IMR-90 (cell line): ENCODE data around the gene TPPP. TPM values are rescaled to one million over a fixed set of nuclear protein-coding genes. Genes with fewer than 3 reads are reported as not detected.

Experiments
- CHD1 ChIP-seq: IDR thresholded peaks from 2 replicates; pipeline ENCODE4 v1.6.1; 2012; ENCODE audit warnings: low read depth, low read length, improper control_type of control experiment
- polyA plus RNA-seq, 3 experiments: library from polyadenylated mRNA; depleted of rRNA; stranded (reverse); fragments of >200 nt; gene quantifications; 2 replicates each; pipeline ENCODE4 v1.2.3, GENCODE V29; 2012; ENCODE audit warnings: low replicate concordance in 1 of 3
- total RNA-seq: library from RNA; depleted of rRNA; stranded (reverse); fragments of >200 nt; gene quantifications from 2 replicates; pipeline ENCODE4 v1.2.3, GENCODE V29; 2012; rRNA removed

The TPPP gene
- total and polyA plus RNA-seq, 2 of the 4 experiments (the other 2 are of a cell fraction): under 0.01 to 0.07 TPM

DNA sequence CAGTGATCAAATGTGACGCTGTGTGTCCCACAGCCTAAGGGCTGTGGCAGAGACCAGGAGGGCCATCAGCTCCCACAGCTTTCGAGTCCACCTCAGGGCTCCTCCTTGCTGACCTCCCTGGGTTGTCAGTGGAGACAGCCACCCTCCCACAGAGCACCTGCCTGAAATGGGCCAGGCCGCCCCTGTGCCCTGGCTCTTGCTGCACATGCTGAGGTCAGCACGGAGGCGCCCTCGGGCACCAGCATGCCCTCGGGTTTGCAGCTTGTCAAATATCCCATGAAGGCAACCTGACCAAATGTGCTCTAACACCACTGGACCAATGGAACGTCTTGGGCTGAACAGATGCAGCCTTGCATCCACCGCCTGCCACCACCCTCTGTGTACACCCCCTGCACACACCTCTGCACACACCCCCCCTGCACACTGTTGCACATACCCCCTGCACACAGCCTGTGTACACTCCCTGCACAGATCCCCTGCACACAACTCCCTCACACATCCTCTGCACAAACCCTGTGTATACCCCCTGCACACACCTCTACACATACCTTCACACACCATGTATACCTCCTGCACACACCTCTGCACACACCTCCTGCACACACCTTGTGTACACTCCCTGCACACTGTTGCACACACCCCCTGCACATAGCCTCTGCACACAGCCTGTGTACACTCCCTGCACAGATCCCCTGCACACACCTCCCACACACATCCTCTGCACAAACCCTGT, 83.0 kb downstream of the TPPP start (continued):
- TF ChIP-seq CHD1: no peak

Other genes with a start within 250 kb of the TPPP start
- 0.56 and 0.72 TPM in 2 replicates for gene SLC9A3, start 168.9 kb downstream of the TPPP start, total RNA-seq
- 1.3 and 1.5 TPM in 2 replicates for gene SLC9A3, start 168.9 kb downstream of the TPPP start, polyA plus RNA-seq (2012; rRNA removed)
- gene CEP72, start 81.0 kb downstream of the TPPP start, total RNA-seq: 2.8 and 2.9 TPM in 2 replicates
- gene CEP72, start 81.0 kb downstream of the TPPP start, polyA plus RNA-seq (2012; rRNA removed): 4.3 and 5.2 TPM in 2 replicates
- not detected in 2 replicates for gene ZDHHC11B, start 91.4 kb upstream of the TPPP start, total RNA-seq
- 0.12 TPM in 1 of 2 replicates, not detected in the other for gene ZDHHC11B, start 91.4 kb upstream of the TPPP start, polyA plus RNA-seq (2012; rRNA removed)
- 0.28 and 0.36 TPM in 2 replicates for gene ZDHHC11, start 157.6 kb upstream of the TPPP start, total RNA-seq
- gene ZDHHC11, start 157.6 kb upstream of the TPPP start, polyA plus RNA-seq (2012; rRNA removed): 1.6 and 1.7 TPM in 2 replicates
- gene BRD9, start 199.4 kb upstream of the TPPP start, total RNA-seq: 40.0 and 43.4 TPM in 2 replicates
- 19.1 and 22.0 TPM in 2 replicates for gene BRD9, start 199.4 kb upstream of the TPPP start, polyA plus RNA-seq (2012; rRNA removed)
- gene TRIP13, start 199.5 kb upstream of the TPPP start, total RNA-seq: 27.2 and 35.5 TPM in 2 replicates
- 16.3 and 17.1 TPM in 2 replicates for gene TRIP13, start 199.5 kb upstream of the TPPP start, polyA plus RNA-seq (2012; rRNA removed)